A673 (cell line): ENCODE results near the gene SLC25A47. TPM values are rescaled to one million over a fixed set of nuclear protein-coding genes. Genes with fewer than 3 reads are reported as not detected.

Experiments used
- BruUV-seq: library from RNA; stranded (reverse); fragments of 400-500 nt; replicated peaks from 2 replicates; lab custom pipeline; 2021; lab: Mats Ljungman, UMichigan
- CTCF ChIA-PET: fragments of 300-600 bp; sonication (Branson Sonifier 250); formaldehyde crosslinking; loops from one replicate; lab custom pipeline; 2022; ENCODE audit warnings: antibody characterized with exemption; lab: Charles Lee
- POLR2A ChIA-PET: fragments of 300-600 bp; sonication (Branson Sonifier 250); formaldehyde crosslinking; loops from one replicate; lab custom pipeline; 2022; ENCODE audit warnings: antibody characterized with exemption; ENCODE audit not compliant: low non-redundant PET; lab: Charles Lee
- DNase-seq: peaks from one replicate; pipeline ENCODE4 v3.0.0-alpha.2; 2015; ENCODE audit warnings: low spot score
- H3K27ac ChIP-seq: fragments of 200-600 bp; sonication (generic); 2 replicates; pipeline ENCODE4 v1.5.1; 2016; ENCODE audit warnings: mixed run types, low read depth, mild to moderate bottlenecking, mixed read lengths, antibody characterized with exemption, low read length; ENCODE audit not compliant: poor library complexity, severe bottlenecking
- H3K27me3 ChIP-seq: fragments of 200-600 bp; sonication (generic); replicated peaks from 2 replicates; pipeline ENCODE4 v1.6.1; 2017; ENCODE audit warnings: mixed run types, low read depth, mild to moderate bottlenecking, mixed read lengths, antibody characterized with exemption, low read length; ENCODE audit not compliant: insufficient read depth, poor library complexity
- H3K36me3 ChIP-seq: fragments of 200-600 bp; sonication (generic); 2 replicates; pipeline ENCODE4 v1.6.1; 2016; ENCODE audit warnings: mixed run types, mild to moderate bottlenecking, mixed read lengths, antibody characterized with exemption, low read length; ENCODE audit not compliant: insufficient read depth, poor library complexity, severe bottlenecking
- H3K4me1 ChIP-seq: fragments of 200-600 bp; sonication (generic); 2 replicates; pipeline ENCODE4 v1.6.1; 2017; ENCODE audit warnings: mixed run types, mild to moderate bottlenecking, mixed read lengths, antibody characterized with exemption, low read length; ENCODE audit not compliant: insufficient read depth, poor library complexity, severe bottlenecking
- H3K4me3 ChIP-seq: fragments of 200-600 bp; sonication (generic); 2 replicates; pipeline ENCODE4 v1.5.1; 2016; ENCODE audit warnings: low read depth, mixed run types, mild to moderate bottlenecking, mixed read lengths, low read length; ENCODE audit not compliant: poor library complexity, severe bottlenecking
- H3K9me3 ChIP-seq: fragments of 200-600 bp; sonication (generic); 2 replicates; pipeline ENCODE4 v1.6.1; 2016; ENCODE audit warnings: mixed run types, low read depth, mild to moderate bottlenecking, mixed read lengths, antibody characterized with exemption, low read length; ENCODE audit not compliant: poor library complexity, severe bottlenecking
- CTCF ChIP-seq: fragments of 300-800, 200-600 bp; sonication (generic); conservative IDR thresholded peaks from 2 replicates; pipeline ENCODE4 v1.5.1; 2017; ENCODE audit warnings: low read depth, mild to moderate bottlenecking, antibody characterized with exemption, low read length, moderate library complexity, mixed read lengths
- EZH2 ChIP-seq: fragments of 200-600 bp; sonication (generic); IDR thresholded peaks from 2 replicates; pipeline ENCODE4 v1.6.1; 2017; ENCODE audit warnings: borderline replicate concordance, low read depth, mild to moderate bottlenecking, mixed read lengths, antibody characterized with exemption, low read length; ENCODE audit not compliant: poor library complexity, severe bottlenecking
- intact Hi-C: fragments of 100-400 bp; cut with micrococcal nuclease; formaldehyde crosslinking; loops from one replicate; pipeline ENCODE4 v1.10.0; 2022; ENCODE audit not compliant: unreplicated experiment
- total RNA-seq: library from RNA; stranded (reverse); gene quantifications from 2 replicates; pipeline ENCODE4 v1.2.3, GENCODE V29; 2021

The SLC25A47 gene
- total RNA-seq, 1 experiment from 2014 or later: not detected

GRCh38 chr14:100278702-100279101 is 44.4 kb upstream of the SLC25A47 start:
- intact Hi-C loops: no loop called here
- POLR2A ChIA-PET: no interaction called here

GRCh38 chr14:100279133-100279532 is 44.0 kb upstream of the SLC25A47 start:
- no peaks in the 10 kb centered on the region for H3K27me3 ChIP-seq
- H3K4me3 ChIP-seq: no peak overlapping the region
- TF ChIP-seq EZH2 (no peak), CTCF (no peak)
- ChIA-PET CTCF (no interaction called here), POLR2A (no interaction called here)
- no peak for DNase-seq
- intact Hi-C loops: no loop called here
- no peak overlapping the region for H3K27ac ChIP-seq
- no peaks in the 10 kb centered on the region for H3K9me3 ChIP-seq
- H3K36me3 ChIP-seq: peaks cover 18% of the 10 kb centered on the region
- no peaks in the 10 kb centered on the region for H3K4me1 ChIP-seq
- BruUV-seq: no TSS peak

More at GRCh38 chr14:100278702-100279101, 44.4 kb upstream of the SLC25A47 start:
- CTCF ChIA-PET: no interaction called here
- no peak overlapping the region for H3K4me3 ChIP-seq
- H3K4me1 ChIP-seq: no peaks in the 10 kb centered on the region
- no peak overlapping the region for H3K27ac ChIP-seq
- peaks cover 18% of the 10 kb centered on the region for H3K36me3 ChIP-seq
- no peaks in the 10 kb centered on the region for H3K27me3 ChIP-seq
- BruUV-seq: no TSS peak
- no peak for DNase-seq
- TF ChIP-seq CTCF (no peak), EZH2 (no peak)
- H3K9me3 ChIP-seq: no peaks in the 10 kb centered on the region

- Histone ChIP-seq H3K4me3 (no peak overlapping the region), H3K9me3 (no peaks in the 10 kb centered on the region), H3K27ac (no peak overlapping the region), H3K27me3 (no peaks in the 10 kb centered on the region), H3K36me3 (peaks cover 18% of the 10 kb centered on the region), H3K4me1 (no peaks in the 10 kb centered on the region)
- intact Hi-C loops: no loop called here
- DNase-seq: no peak
- ChIA-PET POLR2A (no interaction called here), CTCF (no interaction called here)
- BruUV-seq: no TSS peak
- TF ChIP-seq EZH2 (no peak), CTCF (no peak)
Measured at GRCh38 chr14:100279563-100279962, 43.6 kb upstream of the SLC25A47 start.
